GM12878 (cell line): ENCODE measurements around the gene KCNMB4. TPM values are rescaled to one million over a fixed set of nuclear protein-coding genes. Genes with fewer than 3 reads are reported as not detected.

Experiments used
- ATF7 ChIP-seq: fragments of 450-650 bp; IDR thresholded peaks from 2 replicates; pipeline ENCODE4 v1.6.1; 2016; ENCODE audit warnings: low read depth, mild to moderate bottlenecking
- BHLHE40 ChIP-seq, 2 experiments: fragments of 450-650 bp in 1 of 2; IDR thresholded peaks; 2 replicates each; pipeline ENCODE4 v1.6.1; 2011 to 2017; ENCODE audit warnings: low read depth in 2 of 2, borderline replicate concordance in 1 of 2, improper control_type of control experiment in 1 of 2, low read length in 1 of 2, mild to moderate bottlenecking in 1 of 2
- E2F4 ChIP-seq: IDR thresholded peaks from 2 replicates; pipeline ENCODE4 v1.6.1; 2012; ENCODE audit warnings: low read depth, low read length, improper control_type of control experiment
- EED ChIP-seq: sonication (generic); IDR thresholded peaks from 2 replicates; pipeline ENCODE4 v1.6.1; 2016; ENCODE audit warnings: antibody characterized with exemption, low read depth
- GATAD2B ChIP-seq: fragments of 450-650 bp; conservative IDR thresholded peaks from 2 replicates; pipeline ENCODE4 v1.6.1; 2017; ENCODE audit warnings: low read depth, mild to moderate bottlenecking, moderate library complexity
- HDAC6 ChIP-seq: fragments of 200-600 bp; sonication (generic); IDR thresholded peaks from one replicate; pipeline ENCODE4 v1.8.0; 2017; ENCODE audit warnings: antibody characterized with exemption; ENCODE audit not compliant: unreplicated experiment
- MEF2B ChIP-seq: fragments of 450-650 bp; IDR thresholded peaks from 2 replicates; pipeline ENCODE4 v1.6.1; 2018; ENCODE audit warnings: mild to moderate bottlenecking, moderate library complexity; ENCODE audit not compliant: partially characterized antibody, poor library complexity, severe bottlenecking
- MYC ChIP-seq: IDR thresholded peaks from 2 replicates; pipeline ENCODE4 v1.6.1; 2011; ENCODE audit warnings: mild to moderate bottlenecking, low read length, moderate library complexity, inconsistent platforms; ENCODE audit not compliant: insufficient read depth, insufficient replicate concordance, insufficient read length, severe bottlenecking
- NFYB ChIP-seq: IDR thresholded peaks from 2 replicates; pipeline ENCODE4 v1.6.1; 2011; ENCODE audit warnings: low read depth, mild to moderate bottlenecking, low read length, improper control_type of control experiment, moderate library complexity; ENCODE audit not compliant: insufficient read depth
- NR2C2 ChIP-seq: IDR thresholded peaks from 2 replicates; pipeline ENCODE4 v1.6.1; 2011; ENCODE audit warnings: borderline replicate concordance, low read depth; ENCODE audit not compliant: control insufficient read depth, insufficient read length
- PAX5 ChIP-seq: IDR thresholded peaks from 2 replicates; pipeline ENCODE4 v1.6.1; 2011; ENCODE audit warnings: low read depth, low read length, borderline replicate concordance
- RCOR1 ChIP-seq: conservative IDR thresholded peaks from 2 replicates; pipeline ENCODE4 v1.6.1; 2012; ENCODE audit warnings: low read depth, low read length, improper control_type of control experiment
- RELA ChIP-seq: fragments of 450-650 bp; IDR thresholded peaks from 2 replicates; pipeline ENCODE4 v1.8.0; 2014; ENCODE audit warnings: borderline replicate concordance; ENCODE audit not compliant: partially characterized antibody
- SKIL ChIP-seq: fragments of 450-650 bp; IDR thresholded peaks from 2 replicates; pipeline ENCODE4 v1.6.1; 2017; ENCODE audit warnings: mild to moderate bottlenecking, low read depth, inconsistent platforms; ENCODE audit not compliant: poor library complexity, severe bottlenecking
- SRF ChIP-seq, 2 experiments: IDR thresholded peaks; 2 replicates each; pipeline ENCODE4 v1.6.1; 2011; ENCODE audit warnings: low read depth in 2 of 2, low read length in 2 of 2, mild to moderate bottlenecking in 1 of 2, moderate library complexity in 1 of 2
- STAT3 ChIP-seq: IDR thresholded peaks from 2 replicates; pipeline ENCODE4 v1.6.1; 2011; ENCODE audit warnings: low read depth, low read length, improper control_type of control experiment
- TAF1 ChIP-seq: IDR thresholded peaks from 2 replicates; pipeline ENCODE4 v1.6.1; 2011; ENCODE audit warnings: mild to moderate bottlenecking, low read depth, low read length, borderline replicate concordance
- YBX1 ChIP-seq: fragments of 450-650 bp; IDR thresholded peaks from 2 replicates; pipeline ENCODE4 v1.6.1; 2016; ENCODE audit warnings: antibody characterized with exemption
- ZNF622 ChIP-seq: fragments of 450-650 bp; IDR thresholded peaks from 2 replicates; pipeline ENCODE4 v1.6.1; 2017; ENCODE audit warnings: mild to moderate bottlenecking, inconsistent platforms
- polyA plus RNA-seq, 11 experiments: library from polyadenylated mRNA; depleted of rRNA in 4 of 11; unstranded in 6 of 11; stranded (reverse) in 5 of 11; fragments of >200 nt; fragmentation: Nextera tagmentation in 4 of 11; fragmentation: Illumina TruSeq in 1 of 11; extraction: Ambion mirVana in 4 of 11; extraction: Trizol in 1 of 11; gene quantifications; 1 replicate in 1 of 11; 2 replicates in 10 of 11; pipeline versions ENCODE4 v1.2.1 to v1.2.3, GENCODE V29; 2011 to 2016; ENCODE audit warnings: inconsistent platforms in 2 of 11, missing spikeins in 2 of 11, low read depth in 1 of 11
- total RNA-seq, 4 experiments: library from RNA; depleted of rRNA in 3 of 4; stranded (reverse); fragments of >200 nt in 3 of 4; fragmentation: Illumina TruSeq in 1 of 4; extraction: Trizol in 1 of 4; gene quantifications; 2 replicates each; pipeline versions ENCODE4 v1.2.1 to v1.2.3, GENCODE V29; 2013 to 2021
- TF ChIP-seq, protein P1 (sequence below): fragments of 450-650 bp; IDR thresholded peaks from 2 replicates; pipeline ENCODE4 v1.6.1; 2017; ENCODE audit warnings: mild to moderate bottlenecking, moderate library complexity
- TF ChIP-seq, protein P2 (sequence below): fragments of 450-650 bp; IDR thresholded peaks from 2 replicates; pipeline ENCODE4 v1.6.1; 2016; ENCODE audit warnings: mild to moderate bottlenecking

Gene KCNMB4
- total and polyA plus RNA-seq, 10 of the 15 experiments (the other 5 are each of a cell fraction or from before 2014, with no cell fraction given), result 0.06 to 0.37 (median 0.16) TPM; not detected in 2

GRCh38 chr12:70365648-70366518 lies at the start of gene KCNMB4 (continued):
- TF ChIP-seq STAT3, result no peak
- TF ChIP-seq HDAC6, result peak; percentile 31
- no peak for TF ChIP-seq NR2C2
- TF ChIP-seq EED, result no peak
- no peak for TF ChIP-seq MYC
- TF ChIP-seq SRF (IDR thresholded peaks at IDR 0.05; ENCODE audit: low read depth in 2 of 2, low read length in 2 of 2), result no peak
- TF ChIP-seq NFYB, result no peak
- TF ChIP-seq MEF2B, result peak; percentile 95
- TF ChIP-seq E2F4, result peak; percentile 69
- TF ChIP-seq ATF7, result no peak
- TF ChIP-seq GATAD2B, result peak; percentile 96
- peak in 1 of 2 experiments; percentile 88; a peak in 2 of 4 replicates for TF ChIP-seq BHLHE40 (IDR thresholded peaks at IDR 0.05; ENCODE audit: borderline replicate concordance in 1 of 2, low read depth in 2 of 2, low read length in 1 of 2)
- peak; percentile 39 for TF ChIP-seq RELA
- TF ChIP-seq ZNF622, result no peak
- peak; percentile 62; the same call in 1 of the 2 replicates for TF ChIP-seq PAX5
- no peak for TF ChIP-seq YBX1
- TF ChIP-seq, protein P1, sequence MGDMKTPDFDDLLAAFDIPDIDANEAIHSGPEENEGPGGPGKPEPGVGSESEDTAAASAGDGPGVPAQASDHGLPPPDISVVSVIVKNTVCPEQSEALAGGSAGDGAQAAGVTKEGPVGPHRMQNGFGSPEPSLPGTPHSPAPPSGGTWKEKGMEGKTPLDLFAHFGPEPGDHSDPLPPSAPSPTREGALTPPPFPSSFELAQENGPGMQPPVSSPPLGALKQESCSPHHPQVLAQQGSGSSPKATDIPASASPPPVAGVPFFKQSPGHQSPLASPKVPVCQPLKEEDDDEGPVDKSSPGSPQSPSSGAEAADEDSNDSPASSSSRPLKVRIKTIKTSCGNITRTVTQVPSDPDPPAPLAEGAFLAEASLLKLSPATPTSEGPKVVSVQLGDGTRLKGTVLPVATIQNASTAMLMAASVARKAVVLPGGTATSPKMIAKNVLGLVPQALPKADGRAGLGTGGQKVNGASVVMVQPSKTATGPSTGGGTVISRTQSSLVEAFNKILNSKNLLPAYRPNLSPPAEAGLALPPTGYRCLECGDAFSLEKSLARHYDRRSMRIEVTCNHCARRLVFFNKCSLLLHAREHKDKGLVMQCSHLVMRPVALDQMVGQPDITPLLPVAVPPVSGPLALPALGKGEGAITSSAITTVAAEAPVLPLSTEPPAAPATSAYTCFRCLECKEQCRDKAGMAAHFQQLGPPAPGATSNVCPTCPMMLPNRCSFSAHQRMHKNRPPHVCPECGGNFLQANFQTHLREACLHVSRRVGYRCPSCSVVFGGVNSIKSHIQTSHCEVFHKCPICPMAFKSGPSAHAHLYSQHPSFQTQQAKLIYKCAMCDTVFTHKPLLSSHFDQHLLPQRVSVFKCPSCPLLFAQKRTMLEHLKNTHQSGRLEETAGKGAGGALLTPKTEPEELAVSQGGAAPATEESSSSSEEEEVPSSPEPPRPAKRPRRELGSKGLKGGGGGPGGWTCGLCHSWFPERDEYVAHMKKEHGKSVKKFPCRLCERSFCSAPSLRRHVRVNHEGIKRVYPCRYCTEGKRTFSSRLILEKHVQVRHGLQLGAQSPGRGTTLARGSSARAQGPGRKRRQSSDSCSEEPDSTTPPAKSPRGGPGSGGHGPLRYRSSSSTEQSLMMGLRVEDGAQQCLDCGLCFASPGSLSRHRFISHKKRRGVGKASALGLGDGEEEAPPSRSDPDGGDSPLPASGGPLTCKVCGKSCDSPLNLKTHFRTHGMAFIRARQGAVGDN, result peak; percentile 21; the same call in 1 of the 2 replicates
- TF ChIP-seq RCOR1, result no peak
- TF ChIP-seq SKIL, result no peak
- TF ChIP-seq, protein P2, sequence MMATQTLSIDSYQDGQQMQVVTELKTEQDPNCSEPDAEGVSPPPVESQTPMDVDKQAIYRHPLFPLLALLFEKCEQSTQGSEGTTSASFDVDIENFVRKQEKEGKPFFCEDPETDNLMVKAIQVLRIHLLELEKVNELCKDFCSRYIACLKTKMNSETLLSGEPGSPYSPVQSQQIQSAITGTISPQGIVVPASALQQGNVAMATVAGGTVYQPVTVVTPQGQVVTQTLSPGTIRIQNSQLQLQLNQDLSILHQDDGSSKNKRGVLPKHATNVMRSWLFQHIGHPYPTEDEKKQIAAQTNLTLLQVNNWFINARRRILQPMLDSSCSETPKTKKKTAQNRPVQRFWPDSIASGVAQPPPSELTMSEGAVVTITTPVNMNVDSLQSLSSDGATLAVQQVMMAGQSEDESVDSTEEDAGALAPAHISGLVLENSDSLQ, result peak; percentile 52
- no peak for TF ChIP-seq TAF1
